ENCODE measurements around the gene SCGB1C1.

SCGB1C1 gene

DNA sequence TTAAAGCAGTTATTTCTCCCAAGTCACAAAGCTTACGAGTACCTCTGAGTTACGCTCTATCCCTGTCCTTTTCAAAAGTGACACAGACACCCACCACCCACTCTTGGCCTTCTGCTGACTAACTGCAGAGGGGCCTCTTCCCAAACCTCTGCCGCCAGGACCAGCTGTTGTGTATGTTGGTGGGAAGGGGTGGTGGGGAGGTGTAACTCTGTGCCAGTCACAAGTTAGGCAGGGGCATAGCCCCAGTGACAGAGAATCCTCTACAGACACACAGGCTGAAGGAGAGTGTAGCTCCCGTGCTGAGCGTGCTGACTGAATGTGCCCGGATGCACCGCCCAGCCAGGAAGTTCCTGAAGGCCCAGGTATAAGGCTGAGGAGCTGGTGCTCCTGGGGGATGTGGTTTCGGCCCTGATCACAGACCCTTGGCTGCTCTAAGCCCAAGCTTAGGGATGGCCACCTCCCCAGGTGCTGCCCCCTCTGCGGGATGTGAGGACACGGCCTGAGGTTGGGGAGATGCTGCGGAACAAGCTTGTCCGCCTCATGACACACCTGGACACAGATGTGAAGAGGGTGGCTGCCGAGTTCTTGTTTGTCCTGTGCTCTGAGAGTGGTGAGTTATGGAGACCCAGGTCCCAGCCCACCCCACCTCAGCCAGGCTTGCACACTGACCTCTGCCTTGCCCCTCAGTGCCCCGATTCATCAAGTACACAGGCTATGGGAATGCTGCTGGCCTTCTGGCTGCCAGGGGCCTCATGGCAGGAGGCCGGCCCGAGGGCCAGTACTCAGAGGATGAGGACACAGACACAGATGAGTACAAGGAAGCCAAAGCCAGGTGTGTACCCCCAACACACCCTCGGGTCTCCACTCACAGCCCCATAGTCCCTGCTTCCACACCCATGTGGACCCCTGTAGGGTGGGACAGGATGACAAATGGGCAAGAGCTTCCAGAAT is 19.5 kb downstream of the SCGB1C1 start:
- Histone ChIP-seq H3K36me3 (ENCODE audit: insufficient read depth, low read length) (peaks cover 68% of the 10 kb centered on the region), H3K9ac (ENCODE audit: low read length) (no peak overlapping the region), H3K27me3 (ENCODE audit: insufficient read depth, low read length) (no peaks in the 10 kb centered on the region), H3K9me3 (ENCODE audit: low read length) (no peaks in the 10 kb centered on the region), H3K79me2 (ENCODE audit: insufficient read depth, low read length) (no peaks in the 10 kb centered on the region), H3K27ac (ENCODE audit: low read depth, low read length, poor library complexity, severe bottlenecking) (no peak overlapping the region), H3K4me3 (ENCODE audit: low read depth, low read length, poor library complexity, severe bottlenecking) (no peak overlapping the region), H3K9me2 (ENCODE audit: low read depth, low read length) (no peaks in the 10 kb centered on the region), H2AFZ (ENCODE audit: low read length) (no peak overlapping the region), H3K4me1 (ENCODE audit: insufficient read depth, low read length, severe bottlenecking) (peaks cover 16% of the 10 kb centered on the region), H3F3A (ENCODE audit: insufficient read depth, low read length) (no peaks in the 10 kb centered on the region), H4K20me1 (ENCODE audit: insufficient read depth, low read length) (no peaks in the 10 kb centered on the region), H3K4me2 (ENCODE audit: low read length) (no peak overlapping the region)
- TF ChIP-seq, protein P1, sequence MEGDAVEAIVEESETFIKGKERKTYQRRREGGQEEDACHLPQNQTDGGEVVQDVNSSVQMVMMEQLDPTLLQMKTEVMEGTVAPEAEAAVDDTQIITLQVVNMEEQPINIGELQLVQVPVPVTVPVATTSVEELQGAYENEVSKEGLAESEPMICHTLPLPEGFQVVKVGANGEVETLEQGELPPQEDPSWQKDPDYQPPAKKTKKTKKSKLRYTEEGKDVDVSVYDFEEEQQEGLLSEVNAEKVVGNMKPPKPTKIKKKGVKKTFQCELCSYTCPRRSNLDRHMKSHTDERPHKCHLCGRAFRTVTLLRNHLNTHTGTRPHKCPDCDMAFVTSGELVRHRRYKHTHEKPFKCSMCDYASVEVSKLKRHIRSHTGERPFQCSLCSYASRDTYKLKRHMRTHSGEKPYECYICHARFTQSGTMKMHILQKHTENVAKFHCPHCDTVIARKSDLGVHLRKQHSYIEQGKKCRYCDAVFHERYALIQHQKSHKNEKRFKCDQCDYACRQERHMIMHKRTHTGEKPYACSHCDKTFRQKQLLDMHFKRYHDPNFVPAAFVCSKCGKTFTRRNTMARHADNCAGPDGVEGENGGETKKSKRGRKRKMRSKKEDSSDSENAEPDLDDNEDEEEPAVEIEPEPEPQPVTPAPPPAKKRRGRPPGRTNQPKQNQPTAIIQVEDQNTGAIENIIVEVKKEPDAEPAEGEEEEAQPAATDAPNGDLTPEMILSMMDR (IDR thresholded peaks at IDR 0.05; ENCODE audit: low read length): no peak
- TF ChIP-seq EZH2 (IDR thresholded peaks at IDR 0.05; ENCODE audit: borderline replicate concordance, low read length): no peak

DNA sequence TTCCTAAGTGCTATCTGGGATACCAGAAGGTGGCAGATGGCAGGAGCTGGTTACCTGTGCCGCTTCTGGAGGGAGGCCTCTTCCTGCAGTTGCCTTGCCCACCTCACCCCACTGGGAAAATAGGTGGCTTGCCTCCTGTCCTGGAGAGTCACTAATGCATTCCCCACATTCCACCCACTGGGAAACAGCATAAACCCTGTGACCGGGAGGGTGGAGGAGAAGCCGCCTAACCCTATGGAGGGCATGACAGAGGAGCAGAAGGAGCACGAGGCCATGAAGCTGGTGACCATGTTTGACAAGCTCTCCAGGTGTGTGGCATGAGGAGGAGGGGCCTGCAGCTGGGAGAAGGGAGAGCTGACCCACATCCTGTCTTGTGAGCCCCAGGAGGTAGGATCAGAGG is 20.2 kb downstream of the SCGB1C1 start:
- Histone ChIP-seq H3K4me2 (ENCODE audit: low read length) (no peak overlapping the region), H3F3A (ENCODE audit: insufficient read depth, low read length) (no peaks in the 10 kb centered on the region), H3K9me2 (ENCODE audit: low read depth, low read length) (no peaks in the 10 kb centered on the region), H3K27ac (ENCODE audit: low read depth, low read length, poor library complexity, severe bottlenecking) (no peak overlapping the region), H3K4me3 (ENCODE audit: low read depth, low read length, poor library complexity, severe bottlenecking) (no peak overlapping the region), H3K4me1 (ENCODE audit: insufficient read depth, low read length, severe bottlenecking) (peaks cover 16% of the 10 kb centered on the region), H3K79me2 (ENCODE audit: insufficient read depth, low read length) (no peaks in the 10 kb centered on the region), H3K9ac (ENCODE audit: low read length) (no peak overlapping the region), H3K27me3 (ENCODE audit: insufficient read depth, low read length) (no peaks in the 10 kb centered on the region), H2AFZ (ENCODE audit: low read length) (no peak overlapping the region), H3K36me3 (ENCODE audit: insufficient read depth, low read length) (peaks cover 68% of the 10 kb centered on the region), H3K9me3 (ENCODE audit: low read length) (no peaks in the 10 kb centered on the region), H4K20me1 (ENCODE audit: insufficient read depth, low read length) (no peaks in the 10 kb centered on the region)
- TF ChIP-seq EZH2 (IDR thresholded peaks at IDR 0.05; ENCODE audit: borderline replicate concordance, low read length): no peak
- TF ChIP-seq, protein P1 (IDR thresholded peaks at IDR 0.05; ENCODE audit: low read length): no peak

DNA sequence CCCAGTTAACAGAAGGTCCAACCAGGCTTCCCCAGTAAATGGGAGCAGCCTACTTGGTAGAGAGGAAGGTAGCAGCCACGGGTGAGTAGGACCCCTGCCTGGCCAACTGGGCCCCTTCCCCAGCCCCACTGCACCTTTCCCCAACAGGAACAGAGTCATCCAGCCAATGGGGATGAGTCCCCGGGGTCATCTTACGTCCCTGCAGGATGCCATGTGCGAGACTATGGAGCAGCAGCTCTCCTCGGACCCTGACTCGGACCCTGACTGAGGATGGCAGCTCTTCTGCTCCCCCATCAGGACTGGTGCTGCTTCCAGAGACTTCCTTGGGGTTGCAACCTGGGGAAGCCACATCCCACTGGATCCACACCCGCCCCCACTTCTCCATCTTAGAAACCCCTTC is 21.2 kb downstream of the SCGB1C1 start:
- Histone ChIP-seq H3K9me3 (ENCODE audit: low read length) (no peaks in the 10 kb centered on the region), H3K27ac (ENCODE audit: low read depth, low read length, poor library complexity, severe bottlenecking) (no peak overlapping the region), H3K4me3 (ENCODE audit: low read depth, low read length, poor library complexity, severe bottlenecking) (no peak overlapping the region), H3K9ac (ENCODE audit: low read length) (no peak overlapping the region), H4K20me1 (ENCODE audit: insufficient read depth, low read length) (no peaks in the 10 kb centered on the region), H3K36me3 (ENCODE audit: insufficient read depth, low read length) (peaks cover 68% of the 10 kb centered on the region), H3F3A (ENCODE audit: insufficient read depth, low read length) (no peaks in the 10 kb centered on the region), H2AFZ (ENCODE audit: low read length) (no peak overlapping the region), H3K9me2 (ENCODE audit: low read depth, low read length) (no peaks in the 10 kb centered on the region), H3K4me2 (ENCODE audit: low read length) (no peak overlapping the region), H3K4me1 (ENCODE audit: insufficient read depth, low read length, severe bottlenecking) (peaks cover 15% of the 10 kb centered on the region), H3K79me2 (ENCODE audit: insufficient read depth, low read length) (no peaks in the 10 kb centered on the region), H3K27me3 (ENCODE audit: insufficient read depth, low read length) (no peaks in the 10 kb centered on the region)
- TF ChIP-seq, protein P1 (IDR thresholded peaks at IDR 0.05; ENCODE audit: low read length): no peak

All from OCI-LY1 (cell line).